Effector memory CD4-positive, alpha-beta T cell (primary cell): Measurements from ENCODE around the gene FCF1.

ENCODE experiments used
- DNase-seq, 3 donors: peaks; one replicate each; pipeline ENCODE4 v3.0.0-alpha.2; 2020
- H3K27ac ChIP-seq: 2 replicates; pipeline ENCODE4 v1.7.0; 2013; ENCODE audit warnings: mild to moderate bottlenecking, low read length, moderate library complexity; ENCODE audit not compliant: insufficient read depth, poor library complexity, severe bottlenecking
- H3K27me3 ChIP-seq: replicated peaks from 2 replicates; pipeline ENCODE4 v1.7.0; 2013; ENCODE audit warnings: mild to moderate bottlenecking, low read length; ENCODE audit not compliant: insufficient read depth, control insufficient read depth, poor library complexity, severe bottlenecking
- H3K36me3 ChIP-seq: 2 replicates; pipeline ENCODE4 v1.7.0; 2013; ENCODE audit warnings: mild to moderate bottlenecking, low read length, moderate library complexity; ENCODE audit not compliant: control insufficient read depth, insufficient read depth
- H3K4me1 ChIP-seq: 2 replicates; pipeline ENCODE4 v1.7.0; 2013; ENCODE audit warnings: low read length, mild to moderate bottlenecking; ENCODE audit not compliant: control insufficient read depth, insufficient read depth, poor library complexity, severe bottlenecking
- H3K4me3 ChIP-seq: 2 replicates; pipeline ENCODE4 v1.7.0; 2013; ENCODE audit warnings: low read length, low read depth, mild to moderate bottlenecking; ENCODE audit not compliant: insufficient read depth, poor library complexity, severe bottlenecking
- H3K9me3 ChIP-seq: 2 replicates; pipeline ENCODE4 v1.7.0; 2013; ENCODE audit warnings: mild to moderate bottlenecking, low read length, moderate library complexity; ENCODE audit not compliant: control insufficient read depth

The FCF1 gene

GRCh38 chr14:74682169-74682952, 30.6 kb upstream of the FCF1 start:
- Histone ChIP-seq H3K4me3 (no peak overlapping the region), H3K27ac (no peak overlapping the region), H3K9me3 (no peaks in the 10 kb centered on the region), H3K36me3 (peaks cover 40% of the 10 kb centered on the region), H3K4me1 (no peaks in the 10 kb centered on the region), H3K27me3 (no peaks in the 10 kb centered on the region)
- no peak for DNase-seq

- no peaks in the 10 kb centered on the region for H3K27me3 ChIP-seq
These were observed 29.5 kb upstream of the FCF1 start for GRCh38 chr14:74683406-74683805.

GRCh38 chr14:74684434-74684833, 28.5 kb upstream of the FCF1 start:
- DNase-seq, result no peak
- H3K27ac ChIP-seq, result no peak overlapping the region

More at GRCh38 chr14:74683406-74683805, 29.5 kb upstream of the FCF1 start:
- Histone ChIP-seq H3K9me3 (no peaks in the 10 kb centered on the region), H3K36me3 (peaks cover 42% of the 10 kb centered on the region), H3K4me3 (no peak overlapping the region), H3K4me1 (no peaks in the 10 kb centered on the region), H3K27ac (no peak overlapping the region)
- DNase-seq, result no peak

GRCh38 chr14:74685056-74685455, 27.9 kb upstream of the FCF1 start:
- no peak for DNase-seq
- Histone ChIP-seq H3K27ac (no peak overlapping the region), H3K36me3 (peaks cover 43% of the 10 kb centered on the region), H3K4me1 (no peaks in the 10 kb centered on the region), H3K4me3 (no peak overlapping the region), H3K9me3 (no peaks in the 10 kb centered on the region), H3K27me3 (no peaks in the 10 kb centered on the region)

More at GRCh38 chr14:74684434-74684833, 28.5 kb upstream of the FCF1 start:
- Histone ChIP-seq H3K27me3 (no peaks in the 10 kb centered on the region), H3K4me1 (no peaks in the 10 kb centered on the region), H3K9me3 (no peaks in the 10 kb centered on the region), H3K4me3 (no peak overlapping the region), H3K36me3 (peaks cover 42% of the 10 kb centered on the region)

GRCh38 chr14:74685921-74686678, 26.8 kb upstream of the FCF1 start:
- H3K27ac ChIP-seq, result no peak overlapping the region
- H3K36me3 ChIP-seq, result peaks cover 53% of the 10 kb centered on the region

GRCh38 chr14:74691456-74691855, 21.5 kb upstream of the FCF1 start:
- Histone ChIP-seq H3K4me3 (no peak overlapping the region), H3K4me1 (no peaks in the 10 kb centered on the region), H3K36me3 (peaks cover 44% of the 10 kb centered on the region), H3K27ac (no peak overlapping the region), H3K27me3 (no peaks in the 10 kb centered on the region), H3K9me3 (no peaks in the 10 kb centered on the region)
- no peak for DNase-seq

More at GRCh38 chr14:74685921-74686678, 26.8 kb upstream of the FCF1 start:
- H3K4me3 ChIP-seq, result no peak overlapping the region
- DNase-seq, result no peak
- no peaks in the 10 kb centered on the region for H3K9me3 ChIP-seq
- H3K27me3 ChIP-seq, result no peaks in the 10 kb centered on the region
- H3K4me1 ChIP-seq, result no peaks in the 10 kb centered on the region

- no peak overlapping the region for H3K4me3 ChIP-seq
- no peaks in the 10 kb centered on the region for H3K27me3 ChIP-seq
- no peak overlapping the region for H3K27ac ChIP-seq
- H3K9me3 ChIP-seq, result no peaks in the 10 kb centered on the region
- DNase-seq, result no peak
- peaks cover 32% of the 10 kb centered on the region for H3K36me3 ChIP-seq
- H3K4me1 ChIP-seq, result no peaks in the 10 kb centered on the region
These were observed 19.8 kb upstream of the FCF1 start for GRCh38 chr14:74693191-74693590.

- peaks cover 28% of the 10 kb centered on the region for H3K36me3 ChIP-seq
- no peak overlapping the region for H3K27ac ChIP-seq
- no peak for DNase-seq
- H3K4me3 ChIP-seq, result no peak overlapping the region
- H3K27me3 ChIP-seq, result no peaks in the 10 kb centered on the region
- no peaks in the 10 kb centered on the region for H3K4me1 ChIP-seq
- H3K9me3 ChIP-seq, result no peaks in the 10 kb centered on the region
These were observed 17.5 kb upstream of the FCF1 start for GRCh38 chr14:74695406-74695805.

GRCh38 chr14:74697011-74697410, 15.9 kb upstream of the FCF1 start:
- Histone ChIP-seq H3K9me3 (no peaks in the 10 kb centered on the region), H3K27ac (no peak overlapping the region), H3K4me3 (no peak overlapping the region), H3K4me1 (no peaks in the 10 kb centered on the region), H3K36me3 (peaks cover 12% of the 10 kb centered on the region), H3K27me3 (no peaks in the 10 kb centered on the region)
- no peak for DNase-seq

- Histone ChIP-seq H3K27ac (no peak overlapping the region), H3K9me3 (no peaks in the 10 kb centered on the region), H3K27me3 (no peaks in the 10 kb centered on the region), H3K4me1 (no peaks in the 10 kb centered on the region), H3K4me3 (no peak overlapping the region), H3K36me3 (peaks cover 8% of the 10 kb centered on the region)
- DNase-seq, result no peak
These were observed 15.4 kb upstream of the FCF1 start for GRCh38 chr14:74697543-74697942.
